ENCODE measurements around the gene CDSN.
A peak's percentile ranks its signal among the peaks of the same experiment; 100 is the strongest.

Gene CDSN

DNA sequence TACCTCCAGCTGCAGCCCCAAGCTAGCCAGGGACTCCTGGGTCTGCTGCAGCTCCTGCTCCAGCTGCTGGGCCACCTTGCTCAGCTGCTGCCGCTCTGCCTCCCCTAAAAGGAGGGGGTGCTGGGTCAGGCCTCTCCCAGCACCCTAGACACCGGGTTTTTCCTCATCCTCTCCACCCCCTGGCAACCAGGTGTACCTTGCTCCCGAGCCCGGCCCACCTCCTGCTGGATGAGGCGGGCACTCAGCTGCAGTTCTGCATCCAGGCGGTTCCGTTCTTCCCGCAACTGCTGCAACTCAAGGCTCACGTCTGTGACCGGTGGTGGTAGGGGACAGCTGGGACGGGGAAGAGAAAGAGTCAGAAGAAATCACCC, 24.7 kb upstream of the CDSN start:
- no peak for DNase-seq

DNA sequence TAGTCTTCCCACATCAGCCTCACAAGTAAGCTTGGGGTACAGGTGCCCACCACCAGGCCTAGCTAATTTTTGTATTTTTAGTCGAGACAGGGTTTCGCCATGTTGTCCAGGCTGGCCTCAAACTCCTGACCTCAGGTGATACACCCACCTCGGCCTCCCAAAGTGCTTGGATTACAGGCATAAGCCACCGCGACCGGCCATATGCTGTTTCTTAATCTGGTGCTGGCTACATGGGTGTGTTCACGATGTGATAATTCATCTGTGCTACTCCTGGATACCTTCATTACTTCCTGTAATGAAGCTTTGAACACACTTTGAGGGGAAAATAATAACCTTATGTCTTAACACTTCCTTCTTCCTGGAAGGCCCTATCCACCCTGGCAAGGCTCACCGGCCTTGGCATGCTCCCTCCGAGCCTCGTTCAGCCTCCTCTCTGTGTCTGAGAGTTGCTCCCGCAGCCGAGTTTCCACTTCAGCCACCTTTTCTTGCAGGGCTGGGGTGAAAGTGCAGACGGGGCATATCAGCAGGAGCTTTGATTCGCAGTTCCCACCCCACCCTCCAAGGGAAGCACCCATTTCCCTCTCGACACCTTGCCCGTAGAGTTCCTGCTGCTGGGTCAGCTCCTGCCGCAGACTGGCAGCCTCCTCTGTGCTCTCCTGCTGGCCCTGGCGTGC, 24.2 kb upstream of the CDSN start:
- no peak for DNase-seq

DNA sequence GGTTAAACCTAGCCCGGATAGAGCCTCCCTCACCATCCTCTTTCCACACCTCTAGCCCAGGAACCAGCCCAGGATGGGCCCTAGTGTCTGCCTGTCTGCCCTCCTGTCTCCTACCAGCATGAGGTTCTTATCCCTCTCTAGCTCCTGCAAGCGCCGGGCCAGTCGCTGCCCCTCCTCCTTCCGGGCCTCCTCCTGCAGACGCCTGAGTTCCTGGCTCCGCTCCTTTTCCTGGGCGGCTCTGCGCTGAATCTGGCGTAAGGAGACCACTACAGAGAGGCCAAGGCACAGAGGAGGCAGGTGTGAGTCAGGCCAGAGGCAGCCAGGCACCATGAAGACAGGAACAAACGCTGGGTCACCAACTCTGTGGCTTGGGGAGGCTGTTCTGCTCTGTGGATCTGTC, 22.9 kb upstream of the CDSN start:
- DNase-seq: peak; percentile 77

DNA sequence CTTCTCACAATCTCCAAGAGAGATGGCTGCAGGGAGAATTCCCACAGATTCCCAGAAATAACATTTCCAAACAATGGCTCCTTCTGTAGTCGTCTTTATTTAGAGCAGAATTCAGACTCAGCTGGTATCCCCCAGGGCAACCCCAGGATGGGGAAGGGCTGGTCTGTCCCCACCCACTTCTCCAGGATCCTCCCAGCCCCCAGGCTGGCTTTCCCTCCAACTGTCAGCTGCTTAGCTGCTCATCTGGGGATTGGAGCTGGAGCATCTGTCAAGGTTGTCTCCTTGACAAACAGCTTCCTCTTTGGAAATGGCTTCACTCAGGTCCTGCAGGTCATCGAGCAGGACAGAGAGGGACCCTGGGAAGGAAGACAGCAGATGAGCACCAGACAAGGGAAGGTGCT, 22.1 kb upstream of the CDSN start:
- no peak for DNase-seq

DNA sequence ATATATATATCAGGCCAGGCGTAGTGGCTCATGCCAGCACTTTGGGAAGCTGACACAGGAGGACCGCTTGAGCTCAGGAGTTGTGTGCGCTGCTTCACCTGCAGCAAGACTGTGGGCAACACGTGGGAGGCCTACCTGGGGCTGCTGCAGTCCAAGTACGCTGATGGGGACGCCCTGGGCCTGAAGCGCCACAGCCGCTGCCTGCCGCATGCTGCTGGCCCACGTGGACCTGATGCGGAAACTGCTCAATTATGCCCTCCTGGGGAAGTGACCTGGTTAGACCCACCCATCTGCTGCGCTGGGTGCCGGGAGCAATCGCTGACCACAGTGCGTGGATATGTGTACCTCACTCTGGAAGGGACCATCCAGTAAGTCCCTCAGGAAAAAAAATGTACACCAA, 20.4 kb upstream of the CDSN start:
- no peak for DNase-seq

DNA sequence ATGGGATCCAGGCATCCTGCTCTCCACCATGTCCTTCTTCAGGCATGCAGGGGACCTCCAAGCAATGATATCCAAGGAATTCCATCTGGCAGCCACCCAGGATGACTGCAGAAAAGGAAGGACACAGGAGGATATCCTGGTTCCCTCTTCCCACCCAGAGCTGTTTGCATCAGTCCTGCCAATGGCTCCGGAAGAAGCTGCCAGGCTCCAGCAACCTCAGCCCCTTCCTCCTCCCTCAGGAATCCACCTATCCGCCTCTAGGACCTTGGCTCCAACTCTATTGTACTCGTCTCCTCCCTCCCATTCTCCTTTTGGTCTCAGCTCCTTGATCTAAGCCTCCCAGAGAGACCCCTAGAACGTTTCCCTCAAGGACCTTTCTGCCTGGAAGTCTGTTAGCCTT, 19.4 kb upstream of the CDSN start:
- DNase-seq: peak; percentile 90

DNA sequence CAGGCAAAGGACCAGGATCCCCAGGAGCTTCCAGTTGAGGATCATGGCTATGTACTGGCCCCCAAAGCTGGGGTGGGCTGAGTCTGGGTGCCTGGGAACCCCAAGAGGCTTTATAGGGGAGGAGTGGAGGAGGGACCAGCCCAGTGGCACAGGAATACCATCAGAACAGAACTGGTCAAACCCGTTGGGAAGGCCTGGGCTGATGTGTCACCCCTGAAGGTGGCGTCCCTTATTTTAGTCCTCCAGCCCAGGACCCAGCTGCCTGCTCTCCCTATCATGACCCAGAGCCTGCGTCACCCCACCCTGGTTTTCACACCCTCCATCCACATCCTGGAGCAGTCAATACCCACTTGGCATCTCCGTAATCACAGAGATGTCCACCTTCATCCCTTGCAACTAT, 18.7 kb upstream of the CDSN start, which contains the start of gene PSORS1C2:
PSORS1C2 (minus strand) TSS at position 85 of the 400 bp plus-strand sequence; CDS start at position 45, 40 bp downstream.
- no peak for DNase-seq

DNA sequence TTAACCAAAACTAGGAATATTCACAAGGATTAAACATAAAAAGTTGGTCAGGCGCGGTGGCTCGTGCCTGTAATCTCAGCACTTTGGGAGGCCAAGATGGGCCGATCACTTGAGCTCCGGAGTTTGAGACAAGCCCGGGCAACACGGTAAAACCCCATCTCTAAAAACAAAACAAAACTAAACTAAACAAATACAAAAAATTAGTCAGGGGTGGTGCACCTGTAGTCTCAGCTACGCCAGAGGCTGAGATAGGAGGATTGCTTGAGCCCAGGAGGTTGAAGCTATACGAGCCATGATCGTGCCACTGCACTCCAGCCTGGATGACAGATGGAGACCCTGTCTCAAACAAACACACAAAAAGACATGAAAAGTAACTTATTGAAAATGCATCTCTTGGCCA, 15.5 kb upstream of the CDSN start:
- DNase-seq: no peak

DNA sequence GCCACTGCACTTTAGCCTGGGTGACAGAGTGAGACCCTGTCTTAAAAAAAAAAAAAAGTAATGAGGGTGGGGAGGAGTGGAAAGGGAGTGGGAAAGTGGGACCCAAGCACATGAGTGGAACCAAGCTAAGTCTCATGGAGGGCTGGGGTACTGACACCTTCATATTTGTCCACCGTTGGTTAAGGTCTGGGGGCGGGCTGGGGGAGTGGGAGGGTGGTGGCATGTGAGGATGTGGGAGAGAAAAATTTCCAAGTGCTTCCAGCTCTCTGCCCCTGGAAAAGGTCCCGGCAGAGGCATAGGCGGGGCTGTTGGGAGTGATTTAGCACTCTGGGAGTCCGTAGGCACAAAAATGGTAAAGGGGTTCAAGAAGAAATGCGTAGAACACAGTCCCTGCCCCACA, 12.6 kb upstream of the CDSN start:
- DNase-seq: no peak

DNA sequence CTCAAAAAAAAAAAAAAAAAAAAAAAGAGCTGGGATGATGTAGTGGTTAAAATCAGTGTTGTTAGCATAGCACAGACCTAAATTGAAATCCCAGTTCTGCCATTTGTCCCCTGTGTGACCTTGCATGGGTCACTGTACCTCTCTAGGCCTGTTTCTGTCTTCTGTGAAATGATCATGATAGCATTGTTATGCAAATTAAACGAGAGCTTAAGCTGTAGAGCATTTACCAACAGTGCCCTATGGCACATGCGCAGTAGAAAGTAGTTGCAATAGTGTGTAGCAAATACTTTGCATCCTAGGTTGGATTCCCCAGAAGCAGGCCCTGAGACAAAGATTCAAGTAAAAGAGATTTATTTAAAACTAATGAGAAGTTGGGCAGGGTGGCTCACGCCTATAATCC, 11.3 kb upstream of the CDSN start:
- no peak for DNase-seq

DNA sequence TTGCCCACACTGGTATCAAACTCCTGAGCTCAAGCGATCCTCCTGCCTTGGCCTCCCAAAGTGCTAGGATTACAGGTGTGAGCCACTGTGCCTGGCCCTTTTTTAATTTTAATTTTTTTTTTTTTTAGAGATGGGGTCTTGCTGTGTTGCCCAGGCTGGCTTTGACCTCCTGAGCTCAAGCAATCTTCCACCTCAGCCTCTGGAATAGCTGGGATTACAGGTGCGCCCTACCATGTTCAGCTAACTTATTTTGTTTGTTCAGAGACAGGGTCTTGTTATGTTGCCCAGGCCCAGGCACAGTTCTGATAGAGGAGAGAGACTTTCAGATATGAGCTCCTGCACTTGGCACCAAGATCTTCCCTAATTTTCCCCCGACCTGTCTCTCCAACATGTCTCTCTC, 10.5 kb upstream of the CDSN start:
- DNase-seq: no peak

DNA sequence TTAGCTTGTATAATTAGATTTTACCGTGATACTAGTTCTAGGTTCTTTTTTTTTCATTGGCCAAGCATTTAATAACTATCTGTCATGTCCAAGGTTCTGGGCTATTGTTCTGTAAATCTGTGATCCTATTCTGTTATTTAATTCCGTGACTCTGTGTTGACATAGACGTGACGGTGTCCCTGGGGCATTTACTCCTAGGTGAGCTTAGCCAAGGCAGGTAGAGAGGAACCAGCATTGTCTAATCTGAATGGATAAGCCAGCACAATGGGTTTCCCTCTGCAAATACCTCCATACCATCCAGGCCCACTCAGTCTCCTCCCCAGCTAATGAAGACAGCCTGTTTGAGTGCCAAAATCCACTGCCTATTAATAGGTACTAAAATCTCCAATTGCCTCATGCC, 8.9 kb upstream of the CDSN start:
- DNase-seq: no peak

DNA sequence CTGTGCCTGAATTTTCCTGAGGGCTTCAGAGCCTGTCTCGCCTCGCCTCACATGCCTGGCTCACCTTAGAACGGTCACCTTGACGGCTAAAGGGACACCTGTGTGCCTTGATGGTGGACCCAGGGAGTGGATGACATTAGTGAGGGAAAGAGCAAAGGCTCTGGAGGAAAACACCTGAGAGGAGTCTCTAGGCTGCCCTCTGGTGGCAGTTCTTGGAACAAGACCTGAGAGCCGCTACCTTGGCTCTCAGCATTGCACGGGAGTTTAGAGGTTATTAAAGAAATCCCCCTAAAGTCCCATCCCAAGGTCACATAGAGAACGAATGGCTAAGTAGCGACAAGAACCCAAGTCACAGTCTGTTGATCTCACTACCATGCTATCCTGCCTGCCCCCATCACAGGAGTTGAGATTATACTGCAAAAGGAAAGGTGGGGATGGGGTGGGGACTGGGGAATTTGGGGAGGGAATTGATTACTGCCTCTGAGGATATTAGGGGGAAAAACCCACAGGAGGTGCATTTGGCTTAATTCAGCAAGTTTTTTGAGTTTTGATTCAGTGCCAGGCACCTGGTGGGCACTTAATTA, 7.9 kb upstream of the CDSN start:
- DNase-seq: peak; percentile 20

DNA sequence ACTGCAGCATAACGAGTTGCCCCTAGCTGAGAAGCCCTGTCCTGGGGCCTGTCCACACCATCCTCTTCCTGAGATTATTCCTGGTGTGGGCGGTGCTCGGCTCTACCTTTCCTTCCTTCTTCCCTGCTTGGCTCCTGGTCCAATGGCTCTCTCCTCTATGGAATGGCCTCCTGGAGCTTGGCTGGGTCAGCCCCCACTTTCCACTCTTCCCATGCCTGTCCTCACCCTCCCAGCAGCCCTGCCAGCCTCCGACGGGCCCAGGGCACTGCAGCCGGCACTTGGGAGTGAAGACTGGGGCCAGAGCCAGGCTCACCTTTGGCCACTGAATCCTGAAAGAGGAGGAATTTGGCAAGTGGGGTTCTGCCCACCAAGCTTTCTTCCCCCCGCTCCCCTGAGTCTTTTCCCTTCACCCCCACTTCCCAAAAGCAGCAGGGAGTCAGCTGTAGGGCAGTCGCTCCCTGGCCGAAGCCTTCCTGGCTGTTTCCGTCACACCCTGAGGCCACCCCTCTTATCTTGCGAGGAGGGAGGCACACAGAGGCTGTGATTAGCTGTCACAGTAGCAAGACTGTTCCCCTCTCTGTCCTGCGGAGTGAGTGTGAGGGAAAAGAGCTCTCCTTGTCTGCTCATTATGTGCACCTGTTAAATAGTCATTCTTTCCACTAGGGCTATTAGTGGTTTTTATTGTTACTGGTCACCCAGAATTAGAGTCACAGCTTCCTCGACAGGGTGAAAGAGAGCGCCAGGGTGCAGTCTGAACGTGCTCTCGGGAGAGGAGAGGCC, 6.3 kb upstream of the CDSN start:
- no peak for DNase-seq

DNA sequence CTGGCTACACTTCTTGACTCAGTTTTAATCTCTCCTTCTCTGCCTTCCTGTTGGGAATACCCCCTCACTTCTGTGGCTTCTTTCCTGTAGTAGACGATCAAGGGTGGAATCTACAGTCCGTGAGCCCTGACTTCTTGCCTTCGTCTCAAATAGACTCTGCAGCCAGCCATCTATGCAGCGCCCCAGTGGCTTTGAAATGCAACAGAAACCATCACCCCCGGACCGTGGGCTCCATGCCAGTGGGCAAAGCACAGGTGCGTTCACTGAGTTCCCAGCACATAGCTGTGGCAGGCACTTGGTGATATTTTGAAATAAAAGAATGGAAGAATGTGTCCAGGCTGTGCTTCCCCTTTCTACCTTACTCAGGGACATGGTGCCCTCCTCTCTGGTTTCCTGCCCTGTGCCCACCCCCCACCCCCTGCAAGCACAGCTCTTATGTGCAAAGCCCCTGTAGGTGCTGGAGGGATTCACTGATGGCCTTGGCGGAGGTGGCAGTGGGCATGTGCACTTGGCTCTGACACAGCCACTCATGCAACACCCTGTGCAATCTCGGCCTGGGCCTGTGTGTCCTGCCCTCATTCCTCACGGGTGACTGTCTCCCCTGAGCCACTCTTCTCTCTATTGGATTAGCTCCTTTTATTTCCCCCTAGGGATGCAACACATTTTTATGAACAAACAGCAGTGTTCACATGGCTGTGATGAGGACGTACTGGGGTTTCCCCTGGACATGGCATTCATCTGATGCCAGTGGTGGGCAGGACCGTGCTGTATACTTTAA, 5.5 kb upstream of the CDSN start:
- peak; percentile 75 for DNase-seq

DNA sequence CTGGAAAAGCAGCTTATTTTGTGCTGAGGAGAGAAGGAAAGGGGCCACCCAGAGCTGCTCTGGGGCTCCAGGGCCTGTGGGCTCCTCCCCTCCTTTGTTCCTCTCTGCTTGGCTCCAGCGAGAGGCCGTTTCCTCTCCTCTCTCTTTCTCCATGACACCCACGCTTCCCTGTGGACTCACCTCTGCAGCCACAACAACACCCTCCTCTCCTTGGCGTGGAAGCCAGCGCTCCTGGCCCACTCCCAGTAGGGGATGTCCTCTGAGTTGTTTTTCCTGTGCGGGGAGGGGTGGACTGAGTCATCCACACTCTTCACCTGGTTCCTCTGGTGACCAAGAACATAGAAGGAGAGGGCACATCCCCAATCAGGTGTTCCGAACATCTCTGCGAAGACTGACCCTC, 4.9 kb upstream of the CDSN start:
- DNase-seq: no peak

DNA sequence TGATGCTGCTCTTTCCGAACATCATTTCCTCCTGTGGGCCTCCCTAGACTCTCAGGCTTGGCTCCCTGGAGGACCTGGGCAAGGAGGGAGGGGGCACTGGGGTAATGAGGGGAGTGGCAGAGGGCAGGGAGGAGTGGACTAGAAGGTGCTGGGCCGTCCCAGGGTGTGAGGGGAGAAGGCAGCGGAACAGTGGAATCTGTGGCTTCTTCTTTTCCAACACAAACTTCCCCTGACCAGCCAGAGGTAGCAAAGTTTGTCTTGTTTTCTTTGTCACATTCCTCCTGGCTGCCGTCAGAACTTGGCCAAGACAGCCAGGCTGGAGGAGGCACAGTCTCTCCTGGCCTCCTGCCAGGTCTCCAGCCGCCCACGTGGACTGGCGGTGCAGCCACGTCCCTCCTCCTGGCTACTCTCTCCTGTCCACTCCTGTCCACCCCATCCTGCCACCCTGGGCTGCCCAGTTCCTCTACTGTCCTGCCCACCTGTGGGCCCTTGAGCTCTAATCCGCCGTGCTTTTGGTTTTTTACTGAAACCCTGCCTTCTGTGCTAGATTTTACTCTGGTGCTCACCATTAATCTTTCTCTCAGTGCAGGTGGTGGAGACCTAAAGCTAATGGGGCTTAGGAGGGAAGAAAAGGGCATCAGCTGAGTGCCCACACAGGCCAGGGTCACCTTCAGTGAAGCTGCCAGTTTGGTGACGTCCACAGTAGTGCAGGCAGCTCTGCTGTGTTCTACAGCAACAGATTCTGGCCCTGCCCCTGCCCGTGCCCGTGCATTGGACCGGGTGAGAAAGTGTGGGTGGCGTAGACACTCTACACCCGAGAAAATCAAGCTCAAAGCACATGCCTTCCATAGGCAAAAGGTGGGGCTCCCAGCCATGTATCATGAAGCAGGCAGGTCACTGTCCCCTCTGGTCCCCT, 2.8 kb upstream of the CDSN start:
- DNase-seq: peak; percentile 53

DNA sequence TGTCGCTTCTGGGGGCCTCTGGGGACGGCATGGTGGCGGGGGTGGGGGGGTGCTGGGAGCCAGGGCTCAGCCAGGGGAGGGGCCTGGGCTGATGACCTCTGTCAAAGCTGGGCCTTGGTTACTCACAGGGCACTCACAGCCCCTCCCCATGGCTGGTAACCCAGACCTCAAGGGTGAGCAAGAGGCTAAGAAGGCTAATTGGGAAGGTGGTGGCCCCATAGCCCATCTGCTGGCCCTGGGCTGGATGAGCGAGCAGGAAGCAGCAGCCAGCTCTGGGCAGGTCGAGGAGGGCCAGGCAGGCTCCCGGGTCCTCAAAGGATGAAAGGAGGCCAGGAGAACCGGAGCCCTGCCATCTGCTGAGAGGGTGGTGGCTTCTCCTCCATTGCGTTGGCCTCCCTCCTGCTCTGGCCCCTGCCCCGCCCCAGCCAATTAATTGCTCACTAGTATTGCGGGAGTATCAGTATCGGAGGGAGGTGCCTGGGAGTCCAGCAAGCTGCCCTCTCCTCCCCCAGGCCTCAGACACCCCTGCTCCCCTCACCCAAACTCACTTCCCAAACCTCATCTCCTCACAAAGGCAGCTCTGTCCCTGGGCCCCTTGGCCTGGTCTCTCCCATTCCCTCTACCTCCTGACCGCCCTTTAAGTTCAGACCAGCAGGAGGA, 1.0 kb upstream of the CDSN start:
- no peak for DNase-seq

DNA sequence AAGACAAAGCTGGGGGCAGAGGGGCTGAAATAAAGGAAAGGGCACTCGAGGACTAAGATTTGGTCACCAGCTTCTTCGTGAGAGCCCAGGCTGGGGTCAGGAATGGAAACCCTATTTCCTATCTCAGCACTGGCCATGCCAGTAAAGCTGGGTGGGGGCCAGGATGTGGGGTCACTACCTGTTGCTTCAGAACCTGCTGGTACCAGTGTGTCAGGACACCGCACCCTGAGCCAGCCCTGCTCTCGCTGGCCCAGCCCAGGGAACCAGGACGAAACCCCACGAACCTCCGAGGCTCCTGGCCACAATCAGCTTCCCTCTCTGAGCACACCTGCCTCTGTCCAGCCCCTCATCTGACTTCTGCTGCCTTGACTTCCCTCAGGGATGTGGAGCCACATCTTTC, 2.1 kb downstream of the CDSN start:
- DNase-seq: no peak

DNA sequence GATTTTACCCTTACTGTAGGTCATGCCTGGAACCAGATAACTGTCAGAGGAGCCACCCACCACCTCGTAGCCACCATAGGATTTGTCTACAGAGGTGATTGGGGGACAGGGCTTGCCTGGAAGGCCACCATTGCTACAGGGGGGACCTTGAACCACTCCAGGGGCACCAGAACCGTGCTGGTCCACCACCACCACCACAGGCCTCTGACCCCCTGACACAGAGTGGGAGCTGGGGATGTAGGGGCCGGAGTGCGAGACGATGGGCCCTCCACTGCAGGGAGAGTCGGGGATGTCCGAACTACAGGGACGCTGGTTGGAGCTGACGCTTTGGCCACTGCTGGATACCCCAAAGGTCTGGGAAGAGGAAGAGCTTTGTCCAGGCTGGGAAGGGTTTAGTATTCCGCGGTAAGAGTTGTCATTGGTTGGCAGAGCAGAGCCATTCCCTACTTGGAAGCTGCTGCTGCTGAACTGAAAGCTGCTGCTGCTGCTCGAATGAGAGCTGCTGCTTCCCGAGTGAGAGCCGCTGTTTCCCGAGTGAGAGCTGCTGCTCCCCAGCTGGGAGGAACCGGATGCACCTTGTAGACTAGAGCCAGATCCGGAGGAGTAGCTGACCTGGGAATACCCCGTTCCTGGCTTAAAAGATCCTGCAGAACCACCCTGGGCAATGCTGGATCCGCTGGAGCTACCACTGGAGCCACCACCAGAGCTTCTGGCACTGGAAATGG, 3.4 kb downstream of the CDSN start:
- DNase-seq: no peak

DNA sequence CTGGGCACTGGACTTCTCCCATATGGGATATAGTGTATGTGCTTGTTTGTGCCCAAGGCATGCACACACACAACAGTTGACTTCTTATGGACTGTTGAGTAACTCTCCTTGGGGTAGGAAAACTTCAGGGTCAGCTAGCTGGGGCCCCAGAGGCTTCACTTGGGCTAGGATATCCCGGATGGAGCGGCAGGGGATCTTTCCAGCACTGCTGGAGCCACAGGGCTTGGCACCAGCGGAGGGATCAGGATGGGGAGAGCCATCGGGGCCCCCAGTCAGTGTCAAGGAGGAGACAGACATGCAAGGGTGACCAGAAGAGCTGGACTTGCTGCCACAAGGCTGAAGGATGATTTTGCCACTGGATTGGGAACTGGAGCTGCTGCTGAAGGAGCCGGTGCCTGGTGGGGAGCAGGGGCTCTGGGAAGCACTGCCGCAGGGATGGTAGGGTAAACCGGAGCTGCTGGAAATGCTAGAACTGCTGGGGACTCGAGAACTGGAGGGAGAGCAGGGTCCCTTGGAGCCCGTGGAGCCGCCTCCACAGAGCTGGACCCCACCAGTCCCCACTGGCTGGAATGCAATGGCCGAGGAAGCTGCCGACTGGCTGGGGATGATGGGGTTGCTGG, 4.2 kb downstream of the CDSN start:
- DNase-seq: no peak

Data from fibroblast of skin of right quadriceps (primary cell).